ENCODE measurements around the gene OR5D18. TPM values are rescaled to one million over a fixed set of nuclear protein-coding genes. Genes with fewer than 3 reads are reported as not detected.

The OR5D18 gene
- total RNA-seq, 1 experiment from 2014 or later: not detected

- H3K27me3 ChIP-seq (ENCODE audit: control insufficient read depth, insufficient read depth, low read length): no peaks in the 10 kb centered on the region
- no peak for DNase-seq (ENCODE audit: low read depth, low spot score)
- no peak for ATAC-seq
- no peaks in the 10 kb centered on the region for H3K36me3 ChIP-seq (ENCODE audit: control insufficient read depth, insufficient read depth, low read length)
- ChIA-PET CTCF (no interaction called here), POLR2A (no interaction called here)
- in situ Hi-C loops (cut with HindIII; ENCODE audit: low pct_unique_long_range_greater_than_20kb, low sequenced_read_pairs) (no loop called here), intact Hi-C loops (cut with micrococcal nuclease; ENCODE audit: unreplicated experiment) (no loop called here)
- H3K9me3 ChIP-seq (ENCODE audit: control insufficient read depth, insufficient read depth, low read depth, low read length): peaks cover 3% of the 10 kb centered on the region; the same call in 1 of the 2 replicates
- H3K27ac ChIP-seq (ENCODE audit: low read length): no peak within 1 kb of the TSS
- TF ChIP-seq POLR2AphosphoS5 (IDR thresholded peaks at IDR 0.05; ENCODE audit: low read depth, low read length): no peak
- no peak for TF ChIP-seq TCF7L2 (IDR thresholded peaks at IDR 0.05; ENCODE audit: low read depth, low read length)
- TF ChIP-seq, protein P1, sequence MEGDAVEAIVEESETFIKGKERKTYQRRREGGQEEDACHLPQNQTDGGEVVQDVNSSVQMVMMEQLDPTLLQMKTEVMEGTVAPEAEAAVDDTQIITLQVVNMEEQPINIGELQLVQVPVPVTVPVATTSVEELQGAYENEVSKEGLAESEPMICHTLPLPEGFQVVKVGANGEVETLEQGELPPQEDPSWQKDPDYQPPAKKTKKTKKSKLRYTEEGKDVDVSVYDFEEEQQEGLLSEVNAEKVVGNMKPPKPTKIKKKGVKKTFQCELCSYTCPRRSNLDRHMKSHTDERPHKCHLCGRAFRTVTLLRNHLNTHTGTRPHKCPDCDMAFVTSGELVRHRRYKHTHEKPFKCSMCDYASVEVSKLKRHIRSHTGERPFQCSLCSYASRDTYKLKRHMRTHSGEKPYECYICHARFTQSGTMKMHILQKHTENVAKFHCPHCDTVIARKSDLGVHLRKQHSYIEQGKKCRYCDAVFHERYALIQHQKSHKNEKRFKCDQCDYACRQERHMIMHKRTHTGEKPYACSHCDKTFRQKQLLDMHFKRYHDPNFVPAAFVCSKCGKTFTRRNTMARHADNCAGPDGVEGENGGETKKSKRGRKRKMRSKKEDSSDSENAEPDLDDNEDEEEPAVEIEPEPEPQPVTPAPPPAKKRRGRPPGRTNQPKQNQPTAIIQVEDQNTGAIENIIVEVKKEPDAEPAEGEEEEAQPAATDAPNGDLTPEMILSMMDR (IDR thresholded peaks at IDR 0.05): no peak
- TF ChIP-seq, protein P2, sequence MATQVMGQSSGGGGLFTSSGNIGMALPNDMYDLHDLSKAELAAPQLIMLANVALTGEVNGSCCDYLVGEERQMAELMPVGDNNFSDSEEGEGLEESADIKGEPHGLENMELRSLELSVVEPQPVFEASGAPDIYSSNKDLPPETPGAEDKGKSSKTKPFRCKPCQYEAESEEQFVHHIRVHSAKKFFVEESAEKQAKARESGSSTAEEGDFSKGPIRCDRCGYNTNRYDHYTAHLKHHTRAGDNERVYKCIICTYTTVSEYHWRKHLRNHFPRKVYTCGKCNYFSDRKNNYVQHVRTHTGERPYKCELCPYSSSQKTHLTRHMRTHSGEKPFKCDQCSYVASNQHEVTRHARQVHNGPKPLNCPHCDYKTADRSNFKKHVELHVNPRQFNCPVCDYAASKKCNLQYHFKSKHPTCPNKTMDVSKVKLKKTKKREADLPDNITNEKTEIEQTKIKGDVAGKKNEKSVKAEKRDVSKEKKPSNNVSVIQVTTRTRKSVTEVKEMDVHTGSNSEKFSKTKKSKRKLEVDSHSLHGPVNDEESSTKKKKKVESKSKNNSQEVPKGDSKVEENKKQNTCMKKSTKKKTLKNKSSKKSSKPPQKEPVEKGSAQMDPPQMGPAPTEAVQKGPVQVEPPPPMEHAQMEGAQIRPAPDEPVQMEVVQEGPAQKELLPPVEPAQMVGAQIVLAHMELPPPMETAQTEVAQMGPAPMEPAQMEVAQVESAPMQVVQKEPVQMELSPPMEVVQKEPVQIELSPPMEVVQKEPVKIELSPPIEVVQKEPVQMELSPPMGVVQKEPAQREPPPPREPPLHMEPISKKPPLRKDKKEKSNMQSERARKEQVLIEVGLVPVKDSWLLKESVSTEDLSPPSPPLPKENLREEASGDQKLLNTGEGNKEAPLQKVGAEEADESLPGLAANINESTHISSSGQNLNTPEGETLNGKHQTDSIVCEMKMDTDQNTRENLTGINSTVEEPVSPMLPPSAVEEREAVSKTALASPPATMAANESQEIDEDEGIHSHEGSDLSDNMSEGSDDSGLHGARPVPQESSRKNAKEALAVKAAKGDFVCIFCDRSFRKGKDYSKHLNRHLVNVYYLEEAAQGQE (IDR thresholded peaks at IDR 0.05; ENCODE audit: insufficient read depth in 1 of 2, low read depth in 2 of 2, low read length in 1 of 2): no peak
- no peak for TF ChIP-seq SIN3A (IDR thresholded peaks at IDR 0.05; ENCODE audit: borderline replicate concordance, insufficient read depth, low read depth, low read length)
- no peak within 1 kb of the TSS for H3K4me3 ChIP-seq (ENCODE audit: low read depth in 2 of 2, low read length in 2 of 2)
- BruUV-seq (replicated peaks): no TSS peak
- no peaks in the 10 kb centered on the region for H3K4me1 ChIP-seq (ENCODE audit: control insufficient read depth, insufficient read depth, low read length)
These were observed 8.4 kb upstream of the OR5D18 start, which contains the start of gene OR5L1 for GRCh38 chr11:55811067-55811466. OR5L1 (plus strand) TSS chr11:55811367; CDS start chr11:55811467, 100 bp downstream.

DNA sequence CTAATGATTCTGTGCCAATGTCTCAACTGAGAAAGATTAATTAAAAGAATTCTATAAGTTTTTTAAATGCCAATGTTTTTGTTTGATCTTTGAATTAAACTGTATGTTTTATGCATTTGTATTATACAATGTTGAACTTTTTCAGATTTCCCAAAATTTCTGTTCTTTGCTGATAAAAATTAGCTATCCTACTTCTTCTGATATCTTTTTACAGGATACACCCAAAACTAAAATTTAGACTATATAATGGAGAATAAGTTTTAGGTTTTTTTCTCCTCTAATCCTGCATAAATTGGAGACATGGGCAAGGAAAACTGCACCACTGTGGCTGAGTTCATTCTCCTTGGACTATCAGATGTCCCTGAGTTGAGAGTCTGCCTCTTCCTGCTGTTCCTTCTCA, 7.5 kb downstream of the OR5D18 start, which contains the start of gene OR5L2:
OR5L2 (plus strand) TSS at position 301 of the 400 bp plus-strand sequence; CDS start at position 301, 0 bp downstream.
- CTCF ChIA-PET: no interaction called here

More for the DNA sequence above, 7.5 kb downstream of the OR5D18 start, which contains the start of gene OR5L2:
- BruUV-seq (replicated peaks): no TSS peak
- POLR2A ChIA-PET: no interaction called here
- intact Hi-C loops (cut with micrococcal nuclease; ENCODE audit: unreplicated experiment) (no loop called here), in situ Hi-C loops (cut with HindIII; ENCODE audit: low pct_unique_long_range_greater_than_20kb, low sequenced_read_pairs) (no loop called here)
- Histone ChIP-seq H3K27ac (ENCODE audit: low read length) (no peak within 1 kb of the TSS), H3K27me3 (ENCODE audit: control insufficient read depth, insufficient read depth, low read length) (no peaks in the 10 kb centered on the region), H3K36me3 (ENCODE audit: control insufficient read depth, insufficient read depth, low read length) (no peaks in the 10 kb centered on the region), H3K9me3 (ENCODE audit: control insufficient read depth, insufficient read depth, low read depth, low read length) (no peaks in the 10 kb centered on the region), H3K4me3 (ENCODE audit: low read depth in 2 of 2, low read length in 2 of 2) (no peak within 1 kb of the TSS), H3K4me1 (ENCODE audit: control insufficient read depth, insufficient read depth, low read length) (no peaks in the 10 kb centered on the region)
- ATAC-seq (no peak), DNase-seq (ENCODE audit: low read depth, low spot score) (no peak)
- TF ChIP-seq, protein P2 (IDR thresholded peaks at IDR 0.05; ENCODE audit: insufficient read depth in 1 of 2, low read depth in 2 of 2, low read length in 1 of 2): no peak
- TF ChIP-seq SIN3A (IDR thresholded peaks at IDR 0.05; ENCODE audit: borderline replicate concordance, insufficient read depth, low read depth, low read length) (no peak), TCF7L2 (IDR thresholded peaks at IDR 0.05; ENCODE audit: low read depth, low read length) (no peak), POLR2AphosphoS5 (IDR thresholded peaks at IDR 0.05; ENCODE audit: low read depth, low read length) (no peak)
- TF ChIP-seq, protein P1 (IDR thresholded peaks at IDR 0.05): no peak
